K562 (cell line): ENCODE results near the gene KDM4C. TPM values are rescaled to one million over a fixed set of nuclear protein-coding genes. Genes with fewer than 3 reads are reported as not detected.

Experiments
- ATAC-seq: fragments of 200-7000 bp; cut with Tn5 transposase; 3 replicates; pipeline ENCODE4 v1.9.1; 2020; ENCODE audit warnings: moderate library complexity
- BruUV-seq: library from RNA; stranded (reverse); fragments of 400-500 nt; replicated peaks from 2 replicates; lab custom pipeline; 2021; lab: Mats Ljungman, UMichigan
- CTCF ChIA-PET: fragments of 300-600 bp; formaldehyde crosslinking; extraction: SDS; loops from one replicate; lab custom pipeline; 2021; ENCODE audit warnings: low intra/inter-chr PET ratio; lab: Yijun Ruan, JAX
- POLR2A ChIA-PET: fragments of 300-600, 350-650 bp; sonication (Branson Sonifier 250); formaldehyde crosslinking; extraction: SDS; loops from one replicate; lab custom pipeline; 2021; ENCODE audit warnings: antibody characterized with exemption, inconsistent platforms; lab: Yijun Ruan, JAX
- DNase-seq, 4 experiments: peaks; one replicate each; pipeline versions ENCODE4 v3.0.0 to v3.0.0-alpha.2; 2011 to 2018; ENCODE audit warnings: low spot score in 3 of 4, mixed read lengths in 3 of 4; ENCODE audit errors: extremely low read depth in 1 of 4
- FAIRE-seq: peaks from 2 replicates; lab custom pipeline; 2011; peaks lifted over from hg19 to GRCh38; lab: Jason Lieb, UNC
- H2AFZ ChIP-seq: 2 replicates; pipeline ENCODE4 v1.6.0; 2011; ENCODE audit warnings: low read depth, low read length, control low read depth, inconsistent platforms
- H3K27ac ChIP-seq: fragments of 200-600 bp; 3 replicates; pipeline ENCODE4 v1.8.0; 2011; ENCODE audit warnings: low read depth, mild to moderate bottlenecking, control low read depth, inconsistent platforms, low read length, moderate library complexity, mixed read lengths; ENCODE audit errors: extremely low read depth
- H3K27me3 ChIP-seq, 2 experiments: fragments of 300-600 bp in 1 of 2; 2 replicates in 1 of 2; 3 replicates in 1 of 2; pipeline versions ENCODE4 v1.6.0 to v1.8.0; 2011; ENCODE audit warnings: inconsistent platforms in 2 of 2, low read length in 2 of 2, mild to moderate bottlenecking in 1 of 2, mixed read lengths in 1 of 2, moderate library complexity in 1 of 2; ENCODE audit not compliant: control insufficient read depth in 2 of 2, insufficient read depth in 2 of 2
- H3K36me3 ChIP-seq: fragments of 300-600 bp; 3 replicates; pipeline ENCODE4 v1.8.0; 2011; ENCODE audit warnings: mild to moderate bottlenecking, low read length, inconsistent platforms; ENCODE audit not compliant: control insufficient read depth, insufficient read depth
- H3K4me1 ChIP-seq, 2 experiments: fragments of 200-600 bp in 1 of 2; replicated peaks in 1 of 2; 2 replicates in 1 of 2; 3 replicates in 1 of 2; pipeline versions ENCODE4 v1.5.1 to v1.8.0; 2011; ENCODE audit warnings: inconsistent platforms in 2 of 2, low read length in 2 of 2, mild to moderate bottlenecking in 1 of 2, mixed read lengths in 1 of 2, moderate library complexity in 1 of 2; ENCODE audit not compliant: control insufficient read depth in 2 of 2, insufficient read depth in 2 of 2
- H3K4me2 ChIP-seq: 2 replicates; pipeline ENCODE4 v1.6.1; 2011; ENCODE audit warnings: low read length, control low read depth, inconsistent platforms, mixed read lengths; ENCODE audit not compliant: insufficient read depth
- H3K4me3 ChIP-seq: fragments of 200-600 bp; sonication (generic), shearing (Covaris generic); 2 replicates; pipeline ENCODE4 v1.5.1; 2016; ENCODE audit warnings: control low read depth, inconsistent platforms
- H3K79me2 ChIP-seq: fragments of 200-600 bp; 3 replicates; pipeline ENCODE4 v1.8.0; 2011; ENCODE audit warnings: low read length, inconsistent platforms; ENCODE audit not compliant: control insufficient read depth, insufficient read depth
- H3K9ac ChIP-seq, 2 experiments: 2 replicates each; pipeline versions ENCODE4 v1.6.0 to v1.6.1; 2011; ENCODE audit warnings: low read depth in 2 of 2, low read length in 2 of 2, control low read depth in 1 of 2, inconsistent platforms in 1 of 2, mild to moderate bottlenecking in 1 of 2, mixed read lengths in 1 of 2; ENCODE audit not compliant: insufficient read depth in 1 of 2
- H3K9me1 ChIP-seq: one replicate; pipeline ENCODE4 v1.6.0; 2011; ENCODE audit warnings: inconsistent platforms, mild to moderate bottlenecking, low read length, moderate library complexity; ENCODE audit not compliant: control insufficient read depth, insufficient read depth
- H3K9me3 ChIP-seq: replicated peaks from 2 replicates; pipeline ENCODE4 v1.5.1; 2011; ENCODE audit warnings: low read depth, low read length, inconsistent platforms; ENCODE audit not compliant: control insufficient read depth, insufficient read depth
- H4K20me1 ChIP-seq: replicated peaks from 2 replicates; pipeline ENCODE4 v1.6.1; 2011; ENCODE audit warnings: low read length, inconsistent platforms, mixed read lengths; ENCODE audit not compliant: control insufficient read depth, insufficient read depth
- DNMT1 ChIP-seq: fragments of 450-650 bp; IDR thresholded peaks from 2 replicates; pipeline ENCODE4 v1.6.1; 2016; ENCODE audit warnings: antibody characterized with exemption, mild to moderate bottlenecking
- KLF1 ChIP-seq: fragments of 450-650 bp; IDR thresholded peaks from 2 replicates; pipeline ENCODE4 v1.6.1; 2016; ENCODE audit warnings: missing genetic modification characterization, missing compliant biosample characterization
- MIER1 ChIP-seq: fragments of 450-650 bp; IDR thresholded peaks from 2 replicates; pipeline ENCODE4 v1.6.1; 2016; ENCODE audit warnings: antibody characterized with exemption, mild to moderate bottlenecking, low read depth
- SMAD3 ChIP-seq: fragments of 450-650 bp; formaldehyde crosslinking; conservative IDR thresholded peaks from 2 replicates; pipeline ENCODE4 v1.4.0; 2020; ENCODE audit warnings: mild to moderate bottlenecking
- ZKSCAN1 ChIP-seq: fragments of 150-350 bp; IDR thresholded peaks from 2 replicates; pipeline ENCODE4 v1.6.1; 2016; ENCODE audit warnings: low read depth, low read length
- ZNF134 ChIP-seq: fragments of 250-450 bp; sonication (Bioruptor Pico); conservative IDR thresholded peaks from 2 replicates; pipeline ENCODE4 v1.4.0; 2020
- ZNF77 ChIP-seq: fragments of 250-450 bp; sonication (Bioruptor Pico); IDR thresholded peaks from 2 replicates; pipeline ENCODE4 v1.5.0; 2020
- WGBS: fragments of 100-300 bp; shearing (Covaris generic); methylation state at CpG from one replicate; pipeline ENCODE4 v1.1.6; 2016; ENCODE audit warnings: low coverage, mixed read lengths; ENCODE audit not compliant: insufficient coverage; ENCODE audit errors: missing lambda C conversion rate; 5-methylcytosine and 5-hydroxymethylcytosine counted together
- in situ Hi-C: fragments of 300-500 bp; cut with MboI; formaldehyde crosslinking; loops from 4 replicates; pipeline ENCODE4 v1.15.0; 2018; ENCODE audit warnings: inconsistent platforms, mixed read lengths
- intact Hi-C: fragments of 100-400 bp; cut with micrococcal nuclease; formaldehyde crosslinking; loops from 2 replicates; pipeline ENCODE4 v1.14.2; 2022
- polyA plus RNA-seq, 8 experiments: library from polyadenylated mRNA; depleted of rRNA in 4 of 8; stranded (reverse) in 5 of 8; unstranded in 3 of 8; fragments of >200 nt; fragmentation: Nextera tagmentation in 2 of 8; fragmentation: Illumina TruSeq in 1 of 8; extraction: Ambion mirVana in 2 of 8; extraction: Trizol in 1 of 8; gene quantifications; 2 replicates each; pipeline versions ENCODE4 v1.2.1 to v1.2.3, GENCODE V29; 2011 to 2014; ENCODE audit warnings: inconsistent platforms in 1 of 8, missing spikeins in 1 of 8
- total RNA-seq, 7 experiments: library from RNA; depleted of rRNA in 6 of 7; stranded (reverse); fragments of >200 nt in 6 of 7; fragmentation: Illumina TruSeq in 2 of 7; extraction: Trizol in 2 of 7; gene quantifications; 2 replicates each; pipeline versions ENCODE4 v1.2.1 to v1.2.3, GENCODE V29; 2011 to 2021; ENCODE audit warnings: low replicate concordance in 1 of 7
- TF ChIP-seq, protein P1 (sequence below): fragments of 450-650 bp; IDR thresholded peaks from 2 replicates; pipeline ENCODE4 v1.6.1; 2017; ENCODE audit warnings: antibody characterized with exemption
- TF ChIP-seq, protein P2 (sequence below): sonication (generic); formaldehyde crosslinking; IDR thresholded peaks from 2 replicates; pipeline ENCODE4 v1.8.1; 2023; ENCODE audit warnings: mild to moderate bottlenecking, missing genetic modification reagents
- TF ChIP-seq, protein P3 (sequence below): IDR thresholded peaks from 3 replicates; pipeline ENCODE4 v1.6.1; 2011; ENCODE audit warnings: borderline replicate concordance, mild to moderate bottlenecking, moderate library complexity; ENCODE audit not compliant: insufficient read length; ENCODE audit errors: extremely low read depth
- TF ChIP-seq, protein P4 (sequence below): fragments of 250-450 bp; sonication (Bioruptor Pico); IDR thresholded peaks from 2 replicates; pipeline ENCODE4 v1.5.0; 2021; ENCODE audit warnings: mild to moderate bottlenecking, borderline replicate concordance

KDM4C gene
- total and polyA plus RNA-seq, 9 of the 15 experiments (the other 6 are each of a cell fraction or from before 2014, with no cell fraction given), result 5.4 to 17.0 (median 12.6) TPM

DNA sequence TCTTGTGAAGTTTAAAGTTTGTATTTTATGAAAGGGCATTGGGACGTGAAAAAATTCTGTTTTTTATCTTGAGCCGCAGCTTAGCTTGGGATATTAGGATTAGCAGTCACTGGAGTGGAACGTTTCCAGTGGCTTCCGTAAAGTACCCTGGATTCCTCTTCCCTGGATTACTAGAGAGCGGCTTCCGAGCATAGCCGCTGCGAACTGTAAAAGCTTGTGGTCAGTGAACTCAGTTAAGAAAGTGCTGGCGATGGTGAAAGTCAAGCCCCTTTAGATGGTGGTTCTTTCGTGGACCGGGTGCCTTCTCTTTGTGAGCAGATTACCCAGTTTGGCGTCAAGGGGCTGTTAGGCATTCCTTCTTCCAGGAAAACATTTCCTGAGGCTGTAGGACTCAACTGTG lies 168.1 kb downstream of the KDM4C start:
- FAIRE-seq (no peak), DNase-seq (no peak), ATAC-seq (no peak)
- no TSS peak for BruUV-seq
- Histone ChIP-seq H3K79me2 (peaks cover 24% of the 10 kb centered on the region; the same call in 2 of the 3 replicates), H3K4me1 (peaks cover 6 to 46% of the 10 kb centered on the region in 2 experiments; a peak in 4 of 5 replicates), H3K36me3 (0 out of 3 replicates have a peak, but pooled peaks cover 4% of the 10 kb centered on the region), H3K27ac (no peak overlapping the region), H2AFZ (no peak overlapping the region), H3K9me1 (no peaks in the 10 kb centered on the region), H3K4me3 (no peak overlapping the region), H3K4me2 (no peak overlapping the region), H3K9me3 (no peaks in the 10 kb centered on the region), H3K9ac (peak overlapping the region in 1 of 2 experiments; percentile 39; a peak in 1 of 4 replicates), H3K27me3 (no peaks in the 10 kb centered on the region), H4K20me1 (no peaks in the 10 kb centered on the region)
- in situ Hi-C loops (no loop called here), intact Hi-C loops (no loop called here)
- ChIA-PET CTCF (no interaction called here), POLR2A (interaction anchor here (0.9 kb wide), 1 partner anchor 10 kb away, joined by 3 read pairs; no protein-coding TSS in a partner anchor)
- WGBS, result 79% methylated on average over 10 of the region's 12 CpGs
- TF ChIP-seq, protein P1, sequence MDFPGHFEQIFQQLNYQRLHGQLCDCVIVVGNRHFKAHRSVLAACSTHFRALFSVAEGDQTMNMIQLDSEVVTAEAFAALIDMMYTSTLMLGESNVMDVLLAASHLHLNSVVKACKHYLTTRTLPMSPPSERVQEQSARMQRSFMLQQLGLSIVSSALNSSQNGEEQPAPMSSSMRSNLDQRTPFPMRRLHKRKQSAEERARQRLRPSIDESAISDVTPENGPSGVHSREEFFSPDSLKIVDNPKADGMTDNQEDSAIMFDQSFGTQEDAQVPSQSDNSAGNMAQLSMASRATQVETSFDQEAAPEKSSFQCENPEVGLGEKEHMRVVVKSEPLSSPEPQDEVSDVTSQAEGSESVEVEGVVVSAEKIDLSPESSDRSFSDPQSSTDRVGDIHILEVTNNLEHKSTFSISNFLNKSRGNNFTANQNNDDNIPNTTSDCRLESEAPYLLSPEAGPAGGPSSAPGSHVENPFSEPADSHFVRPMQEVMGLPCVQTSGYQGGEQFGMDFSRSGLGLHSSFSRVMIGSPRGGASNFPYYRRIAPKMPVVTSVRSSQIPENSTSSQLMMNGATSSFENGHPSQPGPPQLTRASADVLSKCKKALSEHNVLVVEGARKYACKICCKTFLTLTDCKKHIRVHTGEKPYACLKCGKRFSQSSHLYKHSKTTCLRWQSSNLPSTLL, result no peak
- TF ChIP-seq ZKSCAN1, result no peak
- TF ChIP-seq ZNF77, result no peak
- TF ChIP-seq MIER1, result no peak
- TF ChIP-seq SMAD3 (CRISPR knock-in tag), result no peak
- TF ChIP-seq, protein P2, sequence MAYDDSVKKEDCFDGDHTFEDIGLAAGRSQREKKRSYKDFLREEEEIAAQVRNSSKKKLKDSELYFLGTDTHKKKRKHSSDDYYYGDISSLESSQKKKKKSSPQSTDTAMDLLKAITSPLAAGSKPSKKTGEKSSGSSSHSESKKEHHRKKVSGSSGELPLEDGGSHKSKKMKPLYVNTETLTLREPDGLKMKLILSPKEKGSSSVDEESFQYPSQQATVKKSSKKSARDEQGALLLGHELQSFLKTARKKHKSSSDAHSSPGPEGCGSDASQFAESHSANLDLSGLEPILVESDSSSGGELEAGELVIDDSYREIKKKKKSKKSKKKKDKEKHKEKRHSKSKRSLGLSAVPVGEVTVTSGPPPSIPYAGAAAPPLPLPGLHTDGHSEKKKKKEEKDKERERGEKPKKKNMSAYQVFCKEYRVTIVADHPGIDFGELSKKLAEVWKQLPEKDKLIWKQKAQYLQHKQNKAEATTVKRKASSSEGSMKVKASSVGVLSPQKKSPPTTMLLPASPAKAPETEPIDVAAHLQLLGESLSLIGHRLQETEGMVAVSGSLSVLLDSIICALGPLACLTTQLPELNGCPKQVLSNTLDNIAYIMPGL (CRISPR knock-in tag), result no peak
- TF ChIP-seq, protein P3, sequence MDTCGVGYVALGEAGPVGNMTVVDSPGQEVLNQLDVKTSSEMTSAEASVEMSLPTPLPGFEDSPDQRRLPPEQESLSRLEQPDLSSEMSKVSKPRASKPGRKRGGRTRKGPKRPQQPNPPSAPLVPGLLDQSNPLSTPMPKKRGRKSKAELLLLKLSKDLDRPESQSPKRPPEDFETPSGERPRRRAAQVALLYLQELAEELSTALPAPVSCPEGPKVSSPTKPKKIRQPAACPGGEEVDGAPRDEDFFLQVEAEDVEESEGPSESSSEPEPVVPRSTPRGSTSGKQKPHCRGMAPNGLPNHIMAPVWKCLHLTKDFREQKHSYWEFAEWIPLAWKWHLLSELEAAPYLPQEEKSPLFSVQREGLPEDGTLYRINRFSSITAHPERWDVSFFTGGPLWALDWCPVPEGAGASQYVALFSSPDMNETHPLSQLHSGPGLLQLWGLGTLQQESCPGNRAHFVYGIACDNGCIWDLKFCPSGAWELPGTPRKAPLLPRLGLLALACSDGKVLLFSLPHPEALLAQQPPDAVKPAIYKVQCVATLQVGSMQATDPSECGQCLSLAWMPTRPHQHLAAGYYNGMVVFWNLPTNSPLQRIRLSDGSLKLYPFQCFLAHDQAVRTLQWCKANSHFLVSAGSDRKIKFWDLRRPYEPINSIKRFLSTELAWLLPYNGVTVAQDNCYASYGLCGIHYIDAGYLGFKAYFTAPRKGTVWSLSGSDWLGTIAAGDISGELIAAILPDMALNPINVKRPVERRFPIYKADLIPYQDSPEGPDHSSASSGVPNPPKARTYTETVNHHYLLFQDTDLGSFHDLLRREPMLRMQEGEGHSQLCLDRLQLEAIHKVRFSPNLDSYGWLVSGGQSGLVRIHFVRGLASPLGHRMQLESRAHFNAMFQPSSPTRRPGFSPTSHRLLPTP, result no peak
- TF ChIP-seq, protein P4, sequence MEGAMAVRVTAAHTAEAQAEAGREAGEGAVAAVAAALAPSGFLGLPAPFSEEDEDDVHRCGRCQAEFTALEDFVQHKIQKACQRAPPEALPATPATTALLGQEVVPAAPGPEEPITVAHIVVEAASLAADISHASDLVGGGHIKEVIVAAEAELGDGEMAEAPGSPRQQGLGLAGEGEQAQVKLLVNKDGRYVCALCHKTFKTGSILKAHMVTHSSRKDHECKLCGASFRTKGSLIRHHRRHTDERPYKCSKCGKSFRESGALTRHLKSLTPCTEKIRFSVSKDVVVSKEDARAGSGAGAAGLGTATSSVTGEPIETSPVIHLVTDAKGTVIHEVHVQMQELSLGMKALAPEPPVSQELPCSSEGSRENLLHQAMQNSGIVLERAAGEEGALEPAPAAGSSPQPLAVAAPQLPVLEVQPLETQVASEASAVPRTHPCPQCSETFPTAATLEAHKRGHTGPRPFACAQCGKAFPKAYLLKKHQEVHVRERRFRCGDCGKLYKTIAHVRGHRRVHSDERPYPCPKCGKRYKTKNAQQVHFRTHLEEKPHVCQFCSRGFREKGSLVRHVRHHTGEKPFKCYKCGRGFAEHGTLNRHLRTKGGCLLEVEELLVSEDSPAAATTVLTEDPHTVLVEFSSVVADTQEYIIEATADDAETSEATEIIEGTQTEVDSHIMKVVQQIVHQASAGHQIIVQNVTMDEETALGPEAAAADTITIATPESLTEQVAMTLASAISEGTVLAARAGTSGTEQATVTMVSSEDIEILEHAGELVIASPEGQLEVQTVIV (CRISPR knock-in tag), result no peak
- no peak for TF ChIP-seq DNMT1
- TF ChIP-seq ZNF134, result no peak
- TF ChIP-seq KLF1 (tag), result no peak
